Lower lobe of right lung (tissue), 2 donors: ENCODE data around the gene CEMIP2. TPM values are rescaled to one million over a fixed set of nuclear protein-coding genes. Genes with fewer than 3 reads are reported as not detected.

Experiments used
- ATAC-seq, 2 donors: fragments of 200-7000 bp; cut with Tn5 transposase; one replicate each; pipeline ENCODE4 v1.9.1; 2020 to 2022; ENCODE audit warnings: mild to moderate bottlenecking in 2 of 2, moderate library complexity in 2 of 2
- DNase-seq: peaks from one replicate; pipeline ENCODE4 v3.0.0-alpha.2; 2020
- H3K27ac ChIP-seq: fragments of 200-600 bp; one replicate; pipeline ENCODE4 v1.8.0; 2022
- H3K27me3 ChIP-seq: fragments of 200-600 bp; one replicate; pipeline ENCODE4 v1.8.0; 2022; ENCODE audit warnings: low read depth
- H3K36me3 ChIP-seq: fragments of 200-600 bp; one replicate; pipeline ENCODE4 v1.8.0; 2022; ENCODE audit warnings: mild to moderate bottlenecking
- H3K4me1 ChIP-seq: fragments of 200-600 bp; one replicate; pipeline ENCODE4 v1.8.0; 2022
- H3K4me3 ChIP-seq: fragments of 200-600 bp; one replicate; pipeline ENCODE4 v1.8.0; 2022; ENCODE audit warnings: mild to moderate bottlenecking
- H3K9me3 ChIP-seq: fragments of 200-600 bp; one replicate; pipeline ENCODE4 v1.8.0; 2022
- CTCF ChIP-seq: fragments of 200-600 bp; IDR thresholded peaks from one replicate; pipeline ENCODE4 v1.8.0; 2022; ENCODE audit warnings: antibody characterized with exemption, mild to moderate bottlenecking
- intact Hi-C: fragments of 100-400 bp; cut with DNase I; formaldehyde crosslinking; loops from one replicate; pipeline ENCODE4 v1.11.0; 2022
- total RNA-seq: library from RNA; stranded (reverse); fragmentation: NEBNext Ultra II Directional; extraction: Animal tissue kit (Norgen Biotek cat#: 25700); gene quantifications from one replicate; pipeline ENCODE4 v1.2.1, GENCODE V29; 2021
- donor health status: DM: no; HTN: yes; CAD: no; lungs with severe emphysema.

The CEMIP2 gene
- total RNA-seq, 1 donor from 2014 or later: 152 TPM

GRCh38 chr9:71684566-71684965 lies 83.7 kb downstream of the CEMIP2 start:
- H3K27me3 ChIP-seq: no peaks in the 10 kb centered on the region
- DNase-seq (no peak), ATAC-seq (no peak)
- TF ChIP-seq CTCF: no peak
- no peaks in the 10 kb centered on the region for H3K9me3 ChIP-seq
- H3K36me3 ChIP-seq: peaks cover 57% of the 10 kb centered on the region
- no peak overlapping the region for H3K4me3 ChIP-seq
- intact Hi-C loops: no loop called here
- no peak overlapping the region for H3K27ac ChIP-seq
- H3K4me1 ChIP-seq: peaks cover 55% of the 10 kb centered on the region

- H3K4me3 ChIP-seq: no peak overlapping the region
- H3K27ac ChIP-seq: no peak overlapping the region
- intact Hi-C loops: no loop called here
- peak; percentile 23 for TF ChIP-seq CTCF
- H3K4me1 ChIP-seq: peaks cover 64% of the 10 kb centered on the region
- no peaks in the 10 kb centered on the region for H3K9me3 ChIP-seq
- H3K36me3 ChIP-seq: peaks cover 48% of the 10 kb centered on the region
- H3K27me3 ChIP-seq: no peaks in the 10 kb centered on the region
- ATAC-seq (peak; percentile 25 to 39), DNase-seq (peak; percentile 59)
These were observed 84.6 kb downstream of the CEMIP2 start for GRCh38 chr9:71683598-71684235.

GRCh38 chr9:71681708-71682272 lies 86.5 kb downstream of the CEMIP2 start:
- H3K36me3 ChIP-seq: peaks cover 32% of the 10 kb centered on the region
- no peaks in the 10 kb centered on the region for H3K9me3 ChIP-seq
- no peak for TF ChIP-seq CTCF
- peaks cover 83% of the 10 kb centered on the region for H3K4me1 ChIP-seq
- DNase-seq: no peak
- H3K27me3 ChIP-seq: no peaks in the 10 kb centered on the region
- intact Hi-C loops: no loop called here
- peak overlapping the region; percentile 29 for H3K27ac ChIP-seq
- no peak overlapping the region for H3K4me3 ChIP-seq
- ATAC-seq: peak in 1 of 2 donors; percentile 4

GRCh38 chr9:71681104-71681707 lies 87.1 kb downstream of the CEMIP2 start:
- H3K27me3 ChIP-seq: no peaks in the 10 kb centered on the region
- H3K4me3 ChIP-seq: no peak overlapping the region
- H3K27ac ChIP-seq: peak overlapping the region; percentile 29
- H3K36me3 ChIP-seq: peaks cover 27% of the 10 kb centered on the region
- H3K9me3 ChIP-seq: no peaks in the 10 kb centered on the region
- DNase-seq: no peak
- TF ChIP-seq CTCF: no peak
- peaks cover 87% of the 10 kb centered on the region for H3K4me1 ChIP-seq
- no peak for ATAC-seq
- intact Hi-C loops: no loop called here

GRCh38 chr9:71680189-71680980 lies 87.9 kb downstream of the CEMIP2 start:
- H3K4me3 ChIP-seq: no peak overlapping the region
- peaks cover 78% of the 10 kb centered on the region for H3K4me1 ChIP-seq
- ATAC-seq (peak in 1 of 2 donors; percentile 22), DNase-seq (no peak)
- H3K27ac ChIP-seq: peak overlapping the region; percentile 57
- TF ChIP-seq CTCF: no peak
- H3K27me3 ChIP-seq: no peaks in the 10 kb centered on the region
- intact Hi-C loops: no loop called here
- H3K9me3 ChIP-seq: no peaks in the 10 kb centered on the region
- peaks cover 19% of the 10 kb centered on the region for H3K36me3 ChIP-seq
